22Rv1 (cell line): Measurements from ENCODE around the gene ARHGAP6.

Experiments used
- ZFX ChIP-seq: fragments of 450-650 bp; IDR thresholded peaks from 2 replicates; pipeline ENCODE4 v1.6.1; 2017; ENCODE audit warnings: antibody characterized with exemption, borderline replicate concordance
- TF ChIP-seq, protein P1 (sequence below): fragments of 450-650 bp; IDR thresholded peaks from 2 replicates; pipeline ENCODE4 v1.5.1; 2017; ENCODE audit warnings: mild to moderate bottlenecking

DNA sequence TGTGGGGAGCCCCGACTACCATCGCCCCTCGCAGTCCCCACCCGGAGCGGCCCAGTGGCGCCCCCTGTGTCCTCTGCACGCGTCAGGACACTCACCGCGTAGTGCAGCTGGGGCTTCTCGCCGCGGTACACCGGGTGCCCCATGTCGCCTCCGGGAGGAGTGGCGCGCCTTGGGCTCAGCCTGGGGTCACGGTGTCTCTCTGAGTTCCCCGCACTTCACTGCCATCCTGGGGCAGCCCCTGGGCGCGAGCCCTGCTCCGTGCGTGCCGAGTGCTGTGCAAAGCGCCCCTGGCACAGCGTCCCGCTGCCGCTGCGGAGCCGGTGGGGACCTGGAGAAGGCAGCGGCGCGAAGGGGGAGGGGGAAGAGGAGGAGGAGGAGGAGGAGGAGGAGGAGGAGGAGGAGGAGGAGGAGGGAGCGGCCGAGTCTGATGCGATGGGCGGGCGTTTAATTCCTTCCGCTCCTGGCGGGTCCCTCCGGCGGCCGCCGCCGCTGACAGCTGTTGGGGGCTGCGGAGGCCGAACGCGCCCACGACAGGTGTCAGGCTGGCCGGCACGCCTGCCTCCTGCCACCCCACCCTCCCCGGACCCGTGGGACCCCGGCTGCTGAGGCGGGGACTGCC, 238.2 kb downstream of the ARHGAP6 start:
- TF ChIP-seq, protein P1, sequence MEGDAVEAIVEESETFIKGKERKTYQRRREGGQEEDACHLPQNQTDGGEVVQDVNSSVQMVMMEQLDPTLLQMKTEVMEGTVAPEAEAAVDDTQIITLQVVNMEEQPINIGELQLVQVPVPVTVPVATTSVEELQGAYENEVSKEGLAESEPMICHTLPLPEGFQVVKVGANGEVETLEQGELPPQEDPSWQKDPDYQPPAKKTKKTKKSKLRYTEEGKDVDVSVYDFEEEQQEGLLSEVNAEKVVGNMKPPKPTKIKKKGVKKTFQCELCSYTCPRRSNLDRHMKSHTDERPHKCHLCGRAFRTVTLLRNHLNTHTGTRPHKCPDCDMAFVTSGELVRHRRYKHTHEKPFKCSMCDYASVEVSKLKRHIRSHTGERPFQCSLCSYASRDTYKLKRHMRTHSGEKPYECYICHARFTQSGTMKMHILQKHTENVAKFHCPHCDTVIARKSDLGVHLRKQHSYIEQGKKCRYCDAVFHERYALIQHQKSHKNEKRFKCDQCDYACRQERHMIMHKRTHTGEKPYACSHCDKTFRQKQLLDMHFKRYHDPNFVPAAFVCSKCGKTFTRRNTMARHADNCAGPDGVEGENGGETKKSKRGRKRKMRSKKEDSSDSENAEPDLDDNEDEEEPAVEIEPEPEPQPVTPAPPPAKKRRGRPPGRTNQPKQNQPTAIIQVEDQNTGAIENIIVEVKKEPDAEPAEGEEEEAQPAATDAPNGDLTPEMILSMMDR, result peak; percentile 51
- TF ChIP-seq ZFX, result no peak
